Umbilical cord (tissue), 2 donors: ENCODE data around the gene CTDSP2. TPM values are rescaled to one million over a fixed set of nuclear protein-coding genes. Genes with fewer than 3 reads are reported as not detected.
A peak's percentile ranks its signal among the peaks of the same experiment; 100 is the strongest.

Experiments
- DNase-seq: peaks from one replicate; pipeline ENCODE4 v3.0.0-alpha.2; 2015; ENCODE audit warnings: low spot score
- total RNA-seq: library from RNA; depleted of rRNA; stranded (reverse); fragments of >200 nt; gene quantifications from one replicate; pipeline ENCODE4 v1.2.3, GENCODE V29; 2014; ENCODE audit warnings: low replicate concordance; ENCODE audit not compliant: insufficient read depth

Gene CTDSP2
- total RNA-seq, 1 donor from 2014 or later = 68.4 TPM

DNA sequence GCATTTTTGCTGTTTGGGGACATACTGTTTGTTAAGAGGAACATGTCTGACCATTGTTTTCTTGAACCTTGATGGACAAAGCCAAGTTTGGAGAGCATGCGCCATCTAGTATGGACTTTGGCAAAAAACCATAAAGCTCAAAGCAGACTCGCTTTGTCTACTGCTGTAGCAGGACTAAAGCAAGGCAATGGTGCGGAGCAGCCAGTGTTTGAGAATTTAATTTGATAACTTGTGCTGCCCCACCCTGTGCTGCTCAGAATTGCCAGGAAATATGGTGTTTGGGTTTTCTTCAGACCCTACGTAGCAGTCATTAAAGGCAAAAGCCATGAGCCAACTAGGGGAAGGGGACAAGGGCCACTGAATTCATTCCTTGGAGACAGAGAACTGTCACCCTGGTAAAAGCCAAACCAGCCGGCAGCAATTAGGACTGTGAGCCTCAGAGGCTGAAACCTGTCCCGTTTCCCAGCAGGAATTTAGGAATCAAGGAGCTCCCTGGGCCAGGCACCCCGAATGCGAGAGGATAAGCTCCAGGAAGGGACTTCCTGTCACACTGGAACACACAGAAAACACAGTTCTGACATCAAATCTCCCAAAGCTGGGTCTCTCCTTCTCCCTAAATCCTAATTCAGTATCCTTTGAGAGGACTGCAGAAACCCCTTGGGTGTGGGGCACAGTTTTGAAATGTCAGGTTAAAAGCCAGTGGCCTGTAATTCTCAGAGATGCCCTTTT is 29.1 kb downstream of the CTDSP2 start:
- DNase-seq = no peak

- no peak for DNase-seq
These were observed 29.7 kb downstream of the CTDSP2 start for GRCh38 chr12:57816855-57817151.

GRCh38 chr12:57816001-57816854 is 30.3 kb downstream of the CTDSP2 start:
- DNase-seq = no peak

DNA sequence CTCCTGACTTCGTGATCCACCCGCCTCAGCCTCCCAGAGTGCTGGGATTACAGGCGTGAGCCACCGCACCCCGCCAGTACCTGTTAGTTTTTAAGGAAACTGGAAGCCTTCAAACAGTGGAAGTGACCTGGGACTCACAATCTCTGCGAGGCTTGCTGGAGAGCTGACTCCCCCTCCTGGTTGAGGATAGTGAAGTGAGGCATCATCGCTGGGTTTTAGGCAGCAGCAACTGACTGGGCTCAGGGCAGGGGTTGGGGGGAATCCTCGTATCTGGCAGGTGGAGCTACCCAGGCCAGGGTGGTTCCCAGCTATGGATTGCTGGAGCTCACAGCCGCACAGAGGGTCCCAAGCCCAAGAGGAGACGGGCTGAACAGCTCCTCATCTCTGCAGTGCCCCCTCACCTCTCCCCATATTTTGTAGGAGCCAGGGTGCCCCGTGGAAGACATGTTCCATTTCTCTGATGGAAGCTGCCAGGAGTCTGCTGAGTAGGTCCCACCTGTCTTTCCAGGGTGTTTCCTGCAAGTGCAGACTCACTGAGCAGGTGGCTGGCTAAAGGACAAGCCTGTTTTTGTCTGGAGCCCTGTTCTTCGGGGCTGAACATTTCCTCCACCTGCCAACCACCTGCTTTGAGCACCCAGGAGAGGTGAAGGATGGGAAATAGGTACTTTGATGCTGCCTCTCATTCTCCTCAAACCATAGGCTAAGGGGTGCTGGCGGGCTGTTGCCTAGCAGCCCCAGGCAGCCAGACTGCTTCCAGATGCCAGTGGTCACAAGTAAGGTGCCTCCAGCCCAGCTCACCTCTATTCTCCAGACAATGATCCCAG is 31.1 kb downstream of the CTDSP2 start:
- DNase-seq = no peak

DNA sequence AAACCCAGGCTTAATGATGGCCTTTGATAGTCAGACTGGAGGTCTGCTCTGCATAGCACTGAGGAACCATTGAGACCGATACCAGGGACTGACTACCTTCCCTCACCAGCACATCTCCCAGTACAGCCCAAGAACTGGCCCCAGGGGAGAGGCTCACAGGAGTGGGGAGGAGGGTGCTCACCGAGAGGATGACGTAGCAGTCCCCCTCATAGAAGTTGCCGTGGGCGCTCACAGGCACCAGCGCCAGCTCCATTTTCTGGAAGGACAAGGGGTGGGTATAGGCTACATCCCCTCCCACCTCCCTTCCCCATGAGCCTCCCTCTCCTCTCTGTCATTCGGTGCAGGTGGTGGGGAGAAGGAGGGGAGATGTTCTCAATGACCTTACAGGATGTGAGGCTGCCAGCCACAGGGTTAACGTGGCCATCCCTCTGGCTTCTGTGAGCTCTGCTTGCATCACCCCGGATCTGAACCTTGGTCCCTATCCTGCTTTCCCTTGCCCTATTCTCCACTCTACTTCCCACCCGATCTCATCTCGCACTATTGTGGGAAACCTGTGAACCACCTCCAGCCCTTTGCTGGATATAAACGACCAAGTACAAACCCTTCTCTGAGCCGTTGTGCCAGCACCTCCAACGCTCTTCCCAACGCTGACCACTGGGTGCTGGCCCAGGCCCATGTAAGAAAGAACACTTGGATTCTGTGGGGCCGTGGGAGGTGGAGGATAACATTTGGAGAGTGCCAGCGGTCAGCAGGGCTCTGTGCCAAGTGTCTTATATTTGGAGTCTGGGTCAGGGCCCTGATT is 32.4 kb downstream of the CTDSP2 start:
- no peak for DNase-seq

- no peak for DNase-seq
These were observed 33.2 kb downstream of the CTDSP2 start for GRCh38 chr12:57813111-57813970.

- no peak for DNase-seq
These were observed 35.3 kb downstream of the CTDSP2 start for GRCh38 chr12:57811028-57811755.

DNA sequence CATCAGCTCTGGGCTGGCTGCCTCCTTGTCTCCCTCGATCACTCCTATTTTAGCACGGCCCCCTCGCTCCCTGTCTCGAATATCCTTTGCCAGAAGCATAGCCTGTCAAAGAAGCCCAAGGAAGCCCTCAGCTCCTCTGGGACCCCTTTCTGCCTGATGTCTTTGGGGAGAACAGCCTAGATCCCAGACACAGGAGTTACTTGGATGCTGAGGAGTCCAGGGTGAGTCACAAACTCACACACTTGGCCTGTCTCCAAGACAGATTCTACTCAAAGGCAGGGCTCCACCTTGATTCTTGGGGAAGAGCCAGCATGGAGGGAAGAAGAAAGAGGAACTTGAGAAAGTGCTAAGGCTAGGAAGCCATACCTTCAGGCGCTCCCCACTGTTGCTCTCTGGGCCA is 36.1 kb downstream of the CTDSP2 start:
- no peak for DNase-seq

GRCh38 chr12:57809425-57809824 is 37.1 kb downstream of the CTDSP2 start:
- DNase-seq = no peak

DNA sequence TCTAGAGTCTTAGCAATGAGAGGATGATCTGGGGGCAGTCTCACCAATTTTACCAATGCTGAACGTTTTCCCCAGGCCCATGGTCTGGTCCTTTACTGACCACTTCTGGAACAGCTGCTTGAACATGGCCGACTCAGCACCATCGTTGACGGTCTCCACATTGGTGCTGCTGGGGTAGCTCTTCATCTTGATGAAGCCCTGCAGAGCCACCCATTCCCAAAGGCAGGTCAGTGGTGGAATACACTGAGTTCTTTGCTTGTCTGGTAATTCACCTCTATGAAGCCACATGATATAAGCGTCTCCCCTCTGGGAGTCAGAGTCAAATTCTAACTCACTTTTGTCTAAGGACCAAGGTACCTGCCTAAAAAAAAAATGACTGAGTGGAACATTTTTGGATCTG is 38.2 kb downstream of the CTDSP2 start:
- DNase-seq = no peak

DNA sequence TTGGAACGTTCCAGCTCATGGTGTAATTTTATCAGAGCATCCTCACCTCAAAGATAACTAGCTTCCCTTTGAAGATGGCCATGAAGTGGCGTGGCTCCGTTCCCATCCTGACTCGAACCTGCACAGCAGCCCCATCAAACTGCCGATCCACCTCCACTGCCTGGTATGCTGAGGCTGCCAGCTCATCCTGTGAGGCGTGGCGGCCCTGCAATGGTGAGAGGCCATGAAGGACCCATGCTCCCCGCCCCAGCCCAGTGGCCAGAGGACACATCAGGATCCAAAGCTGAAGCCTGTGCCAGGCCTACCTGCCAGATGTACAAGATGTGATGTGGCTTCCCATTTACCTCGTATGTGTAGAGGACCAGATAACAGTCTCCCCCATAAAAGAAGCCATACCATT is 39.2 kb downstream of the CTDSP2 start:
- DNase-seq = no peak

DNA sequence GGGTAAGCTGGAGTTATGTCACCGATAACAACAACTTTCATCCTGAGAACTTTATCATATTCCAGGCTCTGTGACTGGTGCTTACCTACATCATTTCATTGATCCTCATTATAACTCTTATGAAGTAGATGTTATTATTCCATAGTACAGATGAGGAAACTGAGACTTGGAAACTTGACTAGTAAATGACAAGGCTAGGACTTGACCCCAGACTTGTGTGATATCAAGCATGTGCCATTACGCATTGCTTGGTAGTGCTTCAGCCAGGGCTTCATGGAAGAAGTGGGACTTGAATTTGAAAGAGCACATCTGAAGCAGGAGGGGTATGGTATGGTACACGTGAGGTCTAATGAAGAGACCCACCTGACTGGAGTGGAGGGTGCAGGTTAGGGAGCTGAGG is 39.9 kb downstream of the CTDSP2 start:
- no peak for DNase-seq

- DNase-seq = peak; percentile 43
These were observed 43.1 kb downstream of the CTDSP2 start for GRCh38 chr12:57803319-57803893.

GRCh38 chr12:57802607-57803006 is 43.9 kb downstream of the CTDSP2 start:
- no peak for DNase-seq

GRCh38 chr12:57800965-57801364 is 45.6 kb downstream of the CTDSP2 start:
- DNase-seq = no peak

GRCh38 chr12:57797933-57798332 is 48.6 kb downstream of the CTDSP2 start:
- no peak for DNase-seq

GRCh38 chr12:57796996-57797395 is 49.5 kb downstream of the CTDSP2 start:
- DNase-seq = no peak

GRCh38 chr12:57795354-57795753 is 51.2 kb downstream of the CTDSP2 start:
- DNase-seq = no peak

- no peak for DNase-seq
These were observed 52.6 kb downstream of the CTDSP2 start for GRCh38 chr12:57793920-57794319.
